Ascending aorta (tissue), 2 donors: ENCODE data around the gene PRSS8. TPM values are rescaled to one million over a fixed set of nuclear protein-coding genes. Genes with fewer than 3 reads are reported as not detected.
"Not testable (repeated sequence)": the region's sequence is repeated elsewhere in the genome, so short reads cannot be mapped to it uniquely, and the experiment has no call there.

Experiments
- DNase-seq, 2 donors: peaks; one replicate each; pipeline ENCODE4 v3.0.0-alpha.2; 2019; ENCODE audit warnings: low spot score in 2 of 2
- H3K27ac ChIP-seq, 2 donors: fragments of 200-600 bp; sonication (generic); one replicate each; pipeline ENCODE4 v1.5.1; 2016 to 2017; ENCODE audit warnings: mild to moderate bottlenecking in 1 of 2
- H3K27me3 ChIP-seq: fragments of 200-600 bp; sonication (generic); one replicate; pipeline ENCODE4 v1.5.1; 2017
- H3K36me3 ChIP-seq, 2 donors: fragments of 200-600 bp; sonication (generic); one replicate each; pipeline ENCODE4 v1.5.1; 2016
- H3K4me1 ChIP-seq, 2 donors: fragments of 200-600 bp; sonication (generic); one replicate each; pipeline ENCODE4 v1.5.1; 2016 to 2017; ENCODE audit warnings: mild to moderate bottlenecking in 1 of 2
- H3K4me3 ChIP-seq, 2 donors: fragments of 200-600 bp; sonication (generic); one replicate each; pipeline ENCODE4 v1.5.1; 2016 to 2017; ENCODE audit warnings: mild to moderate bottlenecking in 1 of 2
- H3K9me3 ChIP-seq, 2 donors: fragments of 200-600 bp; sonication (generic); one replicate each; pipeline ENCODE4 v1.5.1; 2016
- CTCF ChIP-seq, 3 experiments: fragments of 200-600 bp in 2 of 3; fragments of 450-650 bp in 1 of 3; sonication (generic) in 2 of 3; IDR thresholded peaks; one replicate each; pipeline ENCODE4 v1.5.1; 2016 to 2019; ENCODE audit warnings: antibody characterized with exemption in 3 of 3, mild to moderate bottlenecking in 1 of 3, moderate library complexity in 1 of 3
- intact Hi-C: fragments of 100-400 bp; cut with DNase I; formaldehyde crosslinking; loops from one replicate; pipeline ENCODE4 v1.15.1; 2023
- total RNA-seq: library from RNA; depleted of rRNA; stranded (reverse); fragments of >200 nt; gene quantifications from one replicate; pipeline ENCODE4 v1.1.0, GENCODE V29; 2016

Gene PRSS8
- total RNA-seq, 1 donor from 2014 or later = not detected

- Histone ChIP-seq H3K36me3 (peaks cover 25 to 27% of the 10 kb centered on the region in 2 donors), H3K27ac (peak within 1 kb of the TSS; percentile 98 to 99), H3K4me1 (peaks cover 5 to 35% of the 10 kb centered on the region in 2 donors), H3K9me3 (no peaks in the 10 kb centered on the region), H3K27me3 (no peaks in the 10 kb centered on the region), H3K4me3 (peak within 1 kb of the TSS; percentile 92 to 97)
- intact Hi-C loops = loop anchor here (1.0 to 5.0 kb wide), 9 partner anchors 38 to 692 kb away; partner anchors contain the start of genes ARMC5, BCKDK, RUSF1 and VKORC1
- peak; percentile 44 to 94 for DNase-seq
- TF ChIP-seq CTCF (IDR thresholded peaks at IDR 0.05) = peak in 1 of 3 experiments; percentile 3
Measured at GRCh38 chr16:31179747-31180459, 44.4 kb upstream of the PRSS8 start, which contains the start of gene FUS. Gene FUS, plus strand, starts transcription at chr16:31180139. Its CDS starts 76 bp downstream, at chr16:31180215.

DNA sequence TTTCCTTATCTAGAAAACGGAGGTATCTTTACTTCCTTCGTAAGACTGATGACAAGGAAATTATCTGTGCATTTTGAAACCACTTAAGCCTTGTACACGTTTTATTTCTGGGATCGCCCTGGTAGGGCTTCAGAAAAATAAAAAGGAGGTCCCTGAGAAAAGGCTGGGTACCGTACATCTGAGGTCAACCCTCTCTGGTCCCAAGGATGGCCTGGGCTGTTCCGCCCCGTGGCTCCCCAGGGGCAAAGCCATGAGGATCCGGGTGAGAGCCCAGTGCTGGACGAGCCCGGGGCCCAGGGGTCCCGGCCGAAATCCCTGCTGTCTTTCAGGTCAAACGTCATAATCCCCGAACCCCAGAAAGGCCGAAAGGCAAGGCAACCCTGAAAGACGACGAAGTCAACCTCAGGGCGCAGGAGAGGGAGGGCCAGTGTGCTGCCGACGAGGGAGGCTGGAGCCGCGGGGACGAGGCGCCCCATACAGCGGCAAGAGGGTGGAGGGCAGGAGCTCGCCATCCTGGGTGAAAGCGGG, 43.8 kb upstream of the PRSS8 start:
- Histone ChIP-seq H3K27me3 (no peaks in the 10 kb centered on the region), H3K4me3 (peak overlapping the region; percentile 92 to 97), H3K4me1 (peaks cover 5 to 35% of the 10 kb centered on the region in 2 donors), H3K9me3 (no peaks in the 10 kb centered on the region), H3K27ac (peak overlapping the region; percentile 98 to 99), H3K36me3 (peaks cover 19 to 21% of the 10 kb centered on the region in 2 donors)
- DNase-seq = no peak
- intact Hi-C loops = loop anchor here (1.0 to 5.0 kb wide), 2 partner anchors 280 to 693 kb away; partner anchors contain the start of genes ARMC5 and ZNF267
- TF ChIP-seq CTCF (IDR thresholded peaks at IDR 0.05) = no peak

GRCh38 chr16:31177136-31177535, 41.6 kb upstream of the PRSS8 start:
- no peak overlapping the region for H3K4me3 ChIP-seq
- H3K4me1 ChIP-seq = peaks cover under 1 to 16% of the 10 kb centered on the region in 2 donors
- intact Hi-C loops = loop anchor here (5.0 kb wide), 1 partner anchor 695 kb away; the partner anchor contains the start of gene ZNF267
- no peak overlapping the region for H3K27ac ChIP-seq
- no peak for TF ChIP-seq CTCF (IDR thresholded peaks at IDR 0.05)
- H3K9me3 ChIP-seq = no peaks in the 10 kb centered on the region
- no peaks in the 10 kb centered on the region for H3K27me3 ChIP-seq
- no peak for DNase-seq
- no peaks in the 10 kb centered on the region for H3K36me3 ChIP-seq

DNA sequence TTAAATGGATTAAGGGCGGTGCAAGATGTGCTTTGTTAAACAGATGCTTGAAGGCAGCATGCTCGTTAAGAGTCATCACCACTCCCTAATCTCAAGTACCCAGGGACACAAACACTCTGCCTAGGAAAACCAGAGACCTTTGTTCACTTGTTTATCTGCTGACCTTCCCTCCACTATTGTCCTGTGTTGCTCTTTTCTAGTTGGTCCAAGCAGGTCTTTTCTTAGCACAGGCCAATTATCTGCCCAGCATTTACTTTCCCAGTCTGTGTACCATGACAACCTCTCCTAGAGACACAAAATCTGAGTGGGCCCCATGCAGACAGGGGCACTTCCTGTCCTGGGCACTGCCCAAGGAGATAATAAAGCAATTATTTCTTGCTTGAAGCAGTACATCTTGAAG, 34.5 kb upstream of the PRSS8 start:
- H3K27ac ChIP-seq, intact Hi-C loops, H3K9me3 ChIP-seq, H3K4me1 ChIP-seq, H3K4me3 ChIP-seq, DNase-seq, H3K36me3 ChIP-seq, H3K27me3 ChIP-seq: not testable (repeated sequence)

- H3K4me1 ChIP-seq = no peaks in the 10 kb centered on the region
- H3K36me3 ChIP-seq = no peaks in the 10 kb centered on the region
- H3K27me3 ChIP-seq = no peaks in the 10 kb centered on the region
- no peak for DNase-seq
- TF ChIP-seq CTCF (IDR thresholded peaks at IDR 0.05) = no peak
- no peak overlapping the region for H3K27ac ChIP-seq
- H3K4me3 ChIP-seq = no peak overlapping the region
- H3K9me3 ChIP-seq = no peaks in the 10 kb centered on the region
- intact Hi-C loops = no loop called here
Measured at GRCh38 chr16:31168848-31169247, 33.3 kb upstream of the PRSS8 start.

DNA sequence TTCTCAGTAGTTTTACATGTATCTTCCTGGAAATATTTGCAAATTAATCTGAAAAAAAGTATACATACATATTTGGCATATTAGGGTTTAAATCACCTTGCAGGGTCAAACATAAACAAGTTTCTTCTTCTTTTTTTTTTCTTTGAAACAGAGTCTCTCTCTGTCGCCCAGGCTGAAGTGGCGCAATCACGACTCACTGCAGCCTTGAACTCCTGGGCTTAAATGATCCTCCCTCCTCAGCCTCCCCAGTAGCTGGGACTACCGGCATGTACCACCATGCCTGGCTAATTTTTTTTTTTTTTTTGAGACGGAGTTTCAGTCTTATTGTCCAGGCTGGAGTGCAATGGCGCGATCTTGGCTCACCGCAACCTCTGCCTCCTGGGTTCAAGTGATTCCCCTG, 31.8 kb upstream of the PRSS8 start:
- Histone ChIP-seq H3K4me3 (no peak overlapping the region), H3K9me3 (no peaks in the 10 kb centered on the region), H3K4me1 (no peaks in the 10 kb centered on the region), H3K36me3 (no peaks in the 10 kb centered on the region), H3K27me3 (no peaks in the 10 kb centered on the region), H3K27ac (no peak overlapping the region)
- DNase-seq = no peak
- no peak for TF ChIP-seq CTCF (IDR thresholded peaks at IDR 0.05)
- intact Hi-C loops = no loop called here
